Activated CD4-positive, CD25-positive, alpha-beta regulatory T cell treated with anti-CD3 and anti-CD28 coated beads, Interleukin-2, amount 50 U/mL, for 24 hours (primary cell): ENCODE data around the gene NDUFAF2.
"Not testable (repeated sequence)": the region's sequence is repeated elsewhere in the genome, so short reads cannot be mapped to it uniquely, and the experiment has no call there.

Experiments used
- ATAC-seq, 2 donors: fragments of 150-1000 bp; cut with Tn5 transposase; one replicate each; pipeline ENCODE4 v1.10.0; 2021; ENCODE audit warnings: mild to moderate bottlenecking in 1 of 2, moderate library complexity in 1 of 2

Gene NDUFAF2

DNA sequence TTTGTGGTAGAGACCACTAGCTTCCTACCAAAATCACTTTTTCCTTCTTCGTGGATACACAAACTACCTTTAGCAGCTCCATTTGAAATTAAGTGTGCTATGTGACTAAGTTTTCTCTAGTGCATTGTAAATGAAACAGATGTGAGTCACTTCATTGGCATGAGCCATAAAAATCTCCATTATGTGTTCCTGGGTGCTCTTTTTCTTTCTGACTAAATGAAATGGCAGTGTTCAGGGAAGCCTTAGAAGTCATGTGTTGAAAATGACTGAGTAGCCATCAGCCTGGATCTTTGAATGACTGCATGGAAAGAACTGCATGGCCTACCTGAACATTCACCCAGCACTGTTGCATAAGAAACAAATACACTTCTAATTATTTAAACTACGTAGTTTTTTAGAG, 107.9 kb downstream of the NDUFAF2 start:
- ATAC-seq = peak; percentile 35 to 41

GRCh38 chr5:61053937-61054336, 108.9 kb downstream of the NDUFAF2 start:
- no peak for ATAC-seq

DNA sequence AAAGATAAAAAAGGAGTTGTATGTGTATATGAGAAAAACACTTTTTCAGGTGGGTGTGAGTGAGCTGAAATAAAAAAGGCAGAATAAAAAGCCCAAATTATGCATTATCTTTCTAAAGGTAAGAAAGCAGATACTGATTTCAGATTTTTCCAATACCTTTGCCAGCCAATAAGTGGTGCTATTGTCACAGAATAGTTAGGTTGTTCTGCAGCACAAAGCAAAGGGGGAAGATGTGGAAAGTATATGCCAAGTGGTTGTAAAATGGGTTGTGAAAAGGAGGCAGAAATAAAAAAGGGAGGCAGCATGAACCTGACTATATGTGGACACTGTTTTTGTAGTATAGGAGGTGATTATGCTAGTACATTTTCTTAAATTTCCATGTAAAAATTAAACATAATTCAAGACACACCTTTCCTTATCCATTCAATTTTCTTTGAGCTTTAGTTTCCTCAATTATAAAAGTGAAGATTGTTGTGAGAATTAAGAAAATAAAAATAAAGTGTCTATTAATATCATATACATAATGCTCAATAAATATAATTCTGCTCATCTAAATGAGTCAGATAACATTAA, 110.5 kb downstream of the NDUFAF2 start:
- ATAC-seq = peak in 1 of 2 donors; percentile 46

DNA sequence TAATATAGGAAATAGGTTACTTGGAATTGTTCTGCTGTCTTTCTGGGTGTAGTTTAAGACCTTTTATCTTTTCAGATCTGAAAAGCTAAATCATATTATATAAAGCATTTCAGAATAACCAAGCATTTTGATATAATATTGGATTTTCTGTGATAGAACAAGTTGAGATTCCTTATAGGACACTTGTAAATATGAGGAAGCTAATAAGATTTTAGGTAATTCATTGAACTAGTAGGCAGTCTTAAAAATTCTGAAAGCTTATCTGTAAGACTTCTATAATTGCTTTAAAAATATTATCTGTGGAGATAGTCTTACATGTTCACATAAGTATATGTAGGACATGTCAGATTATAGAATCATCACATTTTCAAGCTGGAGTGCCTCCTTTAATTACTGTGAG, 114.5 kb downstream of the NDUFAF2 start:
- no peak for ATAC-seq

- no peak for ATAC-seq
Measured at GRCh38 chr5:61069150-61069549, 124.1 kb downstream of the NDUFAF2 start.

DNA sequence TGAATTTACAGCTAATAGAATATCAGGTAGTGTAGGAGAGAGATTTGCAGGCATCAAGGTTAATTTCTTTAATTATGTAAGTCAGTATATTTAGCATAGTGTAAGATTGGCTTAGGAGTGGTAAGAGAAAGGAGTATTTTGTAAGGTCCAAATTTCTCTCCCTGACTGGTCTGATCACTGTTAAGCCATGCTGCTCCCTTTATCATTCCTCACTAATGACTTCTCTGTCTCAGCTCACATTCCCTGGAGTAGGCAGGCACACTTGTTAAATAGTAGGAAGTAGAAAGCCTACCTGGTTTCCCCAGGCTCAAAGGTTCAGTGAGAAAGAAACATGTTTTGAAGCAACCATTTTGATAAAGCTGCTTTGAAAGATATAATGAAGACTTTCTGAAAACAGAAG, 126.5 kb downstream of the NDUFAF2 start:
- no peak for ATAC-seq

- ATAC-seq = no peak
Measured at GRCh38 chr5:61076626-61077025, 131.6 kb downstream of the NDUFAF2 start.

GRCh38 chr5:61081741-61082140, 136.7 kb downstream of the NDUFAF2 start:
- ATAC-seq = no peak

DNA sequence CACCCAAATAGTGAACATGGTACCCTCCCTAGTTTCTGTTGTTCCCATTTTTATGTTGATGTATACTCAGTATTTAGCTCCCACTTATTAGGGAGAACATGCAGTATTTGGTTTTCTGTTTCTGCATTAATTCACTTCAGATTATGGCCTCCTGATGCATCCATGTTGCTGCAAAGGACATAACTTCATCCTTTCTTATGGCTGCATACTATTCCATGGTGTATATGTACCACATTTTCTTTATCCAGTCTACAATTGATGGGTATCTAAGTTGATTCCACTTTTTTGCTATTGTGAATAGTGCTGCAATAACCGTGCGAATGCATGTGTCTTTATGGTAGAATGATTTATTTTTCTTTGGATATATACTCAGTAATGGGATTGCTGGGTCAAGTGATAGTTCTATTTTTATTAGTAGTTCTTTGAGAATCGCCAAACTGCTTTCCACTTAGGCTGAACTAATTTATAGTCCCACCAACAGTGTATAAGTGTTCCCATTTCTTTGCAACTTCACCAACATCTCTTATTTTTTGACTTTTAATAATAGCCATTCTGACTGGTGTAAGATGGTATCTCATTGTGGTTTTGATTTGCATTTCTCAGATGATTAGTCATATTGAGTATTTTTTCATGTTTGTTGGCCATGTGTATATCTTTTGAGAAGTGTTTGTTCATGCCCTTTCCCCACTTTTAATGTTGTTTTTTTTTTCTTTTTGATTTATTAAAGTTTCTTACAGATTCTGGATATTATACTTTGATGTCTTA, 137.7 kb downstream of the NDUFAF2 start:
- ATAC-seq = no peak

GRCh38 chr5:61084658-61085057, 139.7 kb downstream of the NDUFAF2 start:
- no peak for ATAC-seq

GRCh38 chr5:61085885-61086284, 140.9 kb downstream of the NDUFAF2 start:
- ATAC-seq = no peak

- ATAC-seq = no peak
Measured at GRCh38 chr5:61087921-61088320, 142.9 kb downstream of the NDUFAF2 start.

GRCh38 chr5:61089351-61089750, 144.3 kb downstream of the NDUFAF2 start:
- no peak for ATAC-seq

DNA sequence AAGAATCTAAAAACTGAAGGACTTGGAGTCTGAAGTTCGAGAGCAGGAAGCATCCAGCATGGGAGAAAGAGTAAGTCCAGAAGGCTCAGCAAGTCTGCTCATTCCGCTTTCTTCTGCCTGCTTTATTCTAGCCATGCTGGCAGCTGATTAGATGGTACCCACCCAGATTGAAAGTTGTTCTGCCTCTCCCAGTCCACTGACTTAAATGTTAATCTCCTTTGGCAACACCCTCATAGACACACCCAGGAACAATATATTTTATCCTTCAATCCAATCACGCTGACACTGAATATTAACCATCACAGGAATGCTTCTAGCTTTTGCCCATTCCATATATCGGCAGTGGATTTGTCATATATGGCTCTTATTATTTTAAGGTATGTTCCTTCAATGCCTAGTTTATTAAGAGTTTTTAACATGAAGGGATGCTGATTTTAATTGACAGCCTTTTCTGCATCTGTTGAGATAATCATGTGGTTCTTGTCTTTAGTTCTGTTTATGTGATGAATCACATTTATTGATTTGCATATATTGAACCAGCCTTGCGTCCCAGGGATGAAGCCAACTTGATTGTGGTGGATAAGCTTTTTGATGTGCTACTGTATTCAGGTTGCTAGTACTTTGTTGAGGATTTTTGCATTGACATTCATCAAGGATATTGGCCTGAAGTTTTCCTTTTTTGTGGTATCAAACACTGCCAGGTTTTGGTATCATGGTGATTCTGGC, 148.2 kb downstream of the NDUFAF2 start:
- ATAC-seq = not testable (repeated sequence)

DNA sequence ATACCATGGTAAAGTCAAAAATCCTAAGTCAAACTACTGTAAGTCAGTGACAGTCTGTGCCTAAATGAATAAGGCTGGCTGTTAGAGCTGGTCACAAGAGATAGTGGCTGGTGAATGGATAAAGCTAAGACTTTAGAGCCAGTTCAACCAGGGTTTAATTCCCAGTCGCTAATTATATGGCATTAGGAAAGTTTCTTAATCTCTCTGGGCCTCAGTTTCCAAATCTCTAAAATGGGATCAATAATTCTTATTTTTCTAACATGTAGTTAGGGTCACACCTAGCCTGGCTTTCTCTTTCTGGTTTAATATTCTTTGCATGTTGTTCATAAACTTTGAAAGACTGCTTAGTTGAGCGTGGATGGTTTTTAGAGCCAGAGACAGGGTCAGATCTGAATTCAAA, 152.5 kb downstream of the NDUFAF2 start:
- ATAC-seq = no peak

GRCh38 chr5:61098251-61098995, 153.4 kb downstream of the NDUFAF2 start:
- ATAC-seq = no peak

- no peak for ATAC-seq
Measured at GRCh38 chr5:61100437-61100836, 155.4 kb downstream of the NDUFAF2 start.

- ATAC-seq = no peak
Measured at GRCh38 chr5:61114441-61114840, 169.4 kb downstream of the NDUFAF2 start.

DNA sequence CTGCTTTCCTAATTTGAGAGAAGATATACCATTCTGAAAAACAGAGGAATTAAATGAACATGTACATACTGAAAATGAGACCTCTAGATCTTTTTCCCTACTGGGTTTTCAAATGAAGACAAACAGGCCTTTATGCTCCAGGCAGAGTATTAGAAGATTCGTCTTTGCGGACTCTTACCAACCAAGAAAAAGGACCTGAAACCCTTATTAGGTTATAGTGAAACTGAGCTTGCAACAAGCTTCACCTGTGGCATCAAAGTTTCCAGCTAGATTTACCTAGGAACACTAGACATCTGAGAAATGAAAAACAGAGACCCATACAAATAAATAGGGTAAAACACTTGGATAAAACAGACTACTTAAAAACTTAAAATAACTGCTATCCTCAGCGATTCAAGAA, 171.0 kb downstream of the NDUFAF2 start:
- no peak for ATAC-seq

DNA sequence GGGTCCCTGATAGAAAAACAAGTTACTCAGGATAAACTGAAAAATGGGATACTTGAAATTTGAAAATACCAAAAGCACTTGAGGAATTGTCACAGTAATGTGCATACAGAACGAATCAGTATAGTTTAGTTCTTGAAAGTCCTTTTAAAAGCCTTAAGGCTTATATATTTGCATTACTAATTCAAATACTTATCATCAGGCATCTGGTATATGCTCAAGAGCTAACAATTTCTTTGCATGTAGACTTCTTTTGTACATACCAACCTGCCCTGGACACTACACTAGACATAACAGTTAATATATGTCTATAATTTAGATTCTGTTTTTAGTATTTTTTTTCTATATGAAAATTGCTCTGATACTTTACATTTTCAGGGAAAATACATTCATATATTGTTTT, 174.1 kb downstream of the NDUFAF2 start:
- no peak for ATAC-seq

- ATAC-seq = peak in 1 of 2 donors; percentile 36
Measured at GRCh38 chr5:61120534-61120933, 175.5 kb downstream of the NDUFAF2 start.

GRCh38 chr5:61123145-61123544, 178.1 kb downstream of the NDUFAF2 start:
- ATAC-seq = no peak

DNA sequence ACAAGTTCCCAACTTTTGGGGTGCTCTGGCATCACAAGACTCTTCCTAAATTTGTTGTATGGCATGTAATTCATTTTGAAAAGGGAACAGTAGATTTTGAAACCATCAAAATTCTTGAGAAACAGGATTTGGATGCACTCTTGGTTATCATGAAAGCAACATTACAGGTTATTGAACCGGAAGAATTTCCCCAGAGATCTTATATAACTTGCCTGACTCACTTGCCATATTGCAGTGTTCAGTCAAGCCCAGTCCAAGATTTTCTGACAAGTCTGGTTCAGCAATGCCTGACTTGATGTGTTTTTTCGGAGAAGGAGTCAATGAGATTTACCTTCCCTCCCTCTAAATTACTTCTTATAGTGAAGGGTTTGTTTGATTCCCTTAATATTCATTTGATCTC, 185.3 kb downstream of the NDUFAF2 start:
- ATAC-seq = no peak
